ENCODE measurements around the gene CAPN12.

DNA sequence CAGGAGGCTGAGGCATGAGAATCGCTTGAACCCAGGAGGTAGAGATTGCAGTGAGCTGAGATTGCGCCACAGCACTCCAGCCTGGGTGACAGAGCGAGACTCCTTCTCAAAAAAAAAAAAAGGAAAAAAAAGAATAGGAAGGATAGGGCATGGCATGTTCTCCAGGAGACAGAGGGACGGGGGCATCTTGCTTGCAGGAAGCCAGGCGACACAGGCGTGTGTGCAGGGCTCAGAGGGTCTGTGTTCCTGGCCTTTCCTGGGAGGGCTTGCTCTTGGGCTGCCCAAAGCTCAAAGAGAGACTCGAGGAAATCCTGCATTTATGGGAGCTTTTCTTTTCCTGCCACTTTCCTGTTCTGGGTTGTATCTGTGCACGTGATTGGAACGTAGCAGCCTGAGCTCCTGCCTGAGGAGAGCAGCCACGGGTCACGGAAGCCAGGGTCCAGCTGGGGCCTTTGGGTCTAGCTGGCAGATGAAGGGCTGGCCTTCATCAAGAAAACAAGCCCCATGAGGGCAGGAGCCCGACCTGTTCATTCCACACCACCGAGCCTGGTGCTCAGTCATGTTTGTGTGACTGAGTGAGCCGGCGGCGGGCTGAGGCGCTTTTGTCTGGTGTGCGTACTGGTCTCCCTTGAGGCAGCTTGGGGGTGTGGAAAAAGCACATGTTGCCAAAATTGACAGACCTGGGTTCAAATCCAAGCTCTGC, 44.5 kb downstream of the CAPN12 start:
- TF ChIP-seq GATA3 (IDR thresholded peaks at IDR 0.05; ENCODE audit: low read depth, low read length): no peak
- no peak for TF ChIP-seq GATA2 (IDR thresholded peaks at IDR 0.05; ENCODE audit: low read depth, low read length)

Data from SH-SY5Y (cell line).